Middle frontal gyrus (tissue), 1 donor: Measurements from ENCODE around the gene ZNF580.

Experiments used
- DNase-seq: peaks from one replicate; pipeline ENCODE4 v3.0.0-alpha.2; 2015; ENCODE audit warnings: low spot score; ENCODE audit errors: extremely low spot score

ZNF580 gene

GRCh38 chr19:55690769-55691545, 50.2 kb downstream of the ZNF580 start:
- no peak for DNase-seq

GRCh38 chr19:55691561-55692481, 51.0 kb downstream of the ZNF580 start:
- DNase-seq: no peak

GRCh38 chr19:55692681-55693081, 51.9 kb downstream of the ZNF580 start:
- no peak for DNase-seq
